ENCODE data around the gene LSM11.

LSM11 gene

DNA sequence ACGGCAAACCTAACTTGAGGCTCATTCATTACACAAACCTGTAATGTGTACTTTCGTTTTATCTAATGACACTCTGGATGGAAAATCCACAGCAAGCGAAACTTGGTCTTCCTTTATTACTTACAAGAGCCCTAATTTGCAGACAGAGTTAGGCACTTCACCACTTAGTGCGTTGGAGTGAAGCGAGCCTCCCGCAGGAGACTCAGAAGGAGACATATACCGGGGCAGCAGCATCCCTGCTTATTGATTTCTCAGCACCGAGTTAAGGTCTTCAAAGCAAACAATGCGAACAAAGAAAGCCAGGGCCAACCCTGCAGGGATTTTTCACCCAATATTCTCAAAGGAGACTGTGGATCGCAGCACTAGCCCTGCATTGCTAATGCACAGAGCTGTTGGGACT lies 28.6 kb downstream of the LSM11 start:
- Histone ChIP-seq H3K36me3 (ENCODE audit: control insufficient read depth, insufficient read depth, low read length) (no peaks in the 10 kb centered on the region), H3K4me3 (ENCODE audit: extremely low read depth, insufficient read depth, low read length, poor library complexity, severe bottlenecking) (no peak overlapping the region), H3K27ac (ENCODE audit: low read depth, low read length, severe bottlenecking) (no peak overlapping the region), H3K9me3 (ENCODE audit: control insufficient read depth, low read length) (no peaks in the 10 kb centered on the region), H3K4me1 (ENCODE audit: control insufficient read depth, insufficient read depth, low read length, poor library complexity, severe bottlenecking) (no peaks in the 10 kb centered on the region)
- 80 to 86% methylated on average over 9 to 10 of the region's 10 CpGs for WGBS, 2 experiments (ENCODE audit: insufficient coverage in 2 of 2)

- WGBS, 2 experiments (ENCODE audit: insufficient coverage in 2 of 2): 70 to 93% methylated on average over 2 to 7 of the region's 8 CpGs
- Histone ChIP-seq H3K4me3 (ENCODE audit: extremely low read depth, insufficient read depth, low read length, poor library complexity, severe bottlenecking) (no peak overlapping the region), H3K9me3 (ENCODE audit: control insufficient read depth, low read length) (no peaks in the 10 kb centered on the region), H3K36me3 (ENCODE audit: control insufficient read depth, insufficient read depth, low read length) (no peaks in the 10 kb centered on the region), H3K4me1 (ENCODE audit: control insufficient read depth, insufficient read depth, low read length, poor library complexity, severe bottlenecking) (no peaks in the 10 kb centered on the region), H3K27ac (ENCODE audit: low read depth, low read length, severe bottlenecking) (no peak overlapping the region)
Observed at GRCh38 chr5:157778121-157778805, 34.8 kb downstream of the LSM11 start.

- Histone ChIP-seq H3K4me3 (ENCODE audit: extremely low read depth, insufficient read depth, low read length, poor library complexity, severe bottlenecking) (no peak overlapping the region), H3K4me1 (ENCODE audit: control insufficient read depth, insufficient read depth, low read length, poor library complexity, severe bottlenecking) (no peaks in the 10 kb centered on the region), H3K36me3 (ENCODE audit: control insufficient read depth, insufficient read depth, low read length) (no peaks in the 10 kb centered on the region), H3K9me3 (ENCODE audit: control insufficient read depth, low read length) (no peaks in the 10 kb centered on the region), H3K27ac (ENCODE audit: low read depth, low read length, severe bottlenecking) (no peak overlapping the region)
- WGBS, 2 experiments (ENCODE audit: insufficient coverage in 2 of 2): 80 to 86% methylated on average over 2 to 4 of the region's 6 CpGs
Observed at GRCh38 chr5:157779221-157779620, 35.7 kb downstream of the LSM11 start.

- peaks cover 34% of the 10 kb centered on the region for H3K36me3 ChIP-seq (ENCODE audit: control insufficient read depth, insufficient read depth, low read length)
- no peak overlapping the region for H3K4me3 ChIP-seq (ENCODE audit: extremely low read depth, insufficient read depth, low read length, poor library complexity, severe bottlenecking)
- no peaks in the 10 kb centered on the region for H3K4me1 ChIP-seq (ENCODE audit: control insufficient read depth, insufficient read depth, low read length, poor library complexity, severe bottlenecking)
- WGBS, 2 experiments (ENCODE audit: insufficient coverage in 2 of 2): 100% methylated on average over 1 of the region's 3 CpGs
- H3K27ac ChIP-seq (ENCODE audit: low read depth, low read length, severe bottlenecking): no peak overlapping the region
- no peaks in the 10 kb centered on the region for H3K9me3 ChIP-seq (ENCODE audit: control insufficient read depth, low read length)
Observed at GRCh38 chr5:157785801-157786200, 42.3 kb downstream of the LSM11 start.

GRCh38 chr5:157793301-157793700 lies 49.8 kb downstream of the LSM11 start:
- no peak overlapping the region for H3K4me3 ChIP-seq (ENCODE audit: extremely low read depth, insufficient read depth, low read length, poor library complexity, severe bottlenecking)
- no CpG with 5 or more reads among the region's 4 CpGs for WGBS, 2 experiments (ENCODE audit: insufficient coverage in 2 of 2)
- H3K36me3 ChIP-seq (ENCODE audit: control insufficient read depth, insufficient read depth, low read length): peaks cover 48% of the 10 kb centered on the region
- H3K27ac ChIP-seq (ENCODE audit: low read depth, low read length, severe bottlenecking): no peak overlapping the region
- H3K4me1 ChIP-seq (ENCODE audit: control insufficient read depth, insufficient read depth, low read length, poor library complexity, severe bottlenecking): no peaks in the 10 kb centered on the region
- H3K9me3 ChIP-seq (ENCODE audit: control insufficient read depth, low read length): no peaks in the 10 kb centered on the region

DNA sequence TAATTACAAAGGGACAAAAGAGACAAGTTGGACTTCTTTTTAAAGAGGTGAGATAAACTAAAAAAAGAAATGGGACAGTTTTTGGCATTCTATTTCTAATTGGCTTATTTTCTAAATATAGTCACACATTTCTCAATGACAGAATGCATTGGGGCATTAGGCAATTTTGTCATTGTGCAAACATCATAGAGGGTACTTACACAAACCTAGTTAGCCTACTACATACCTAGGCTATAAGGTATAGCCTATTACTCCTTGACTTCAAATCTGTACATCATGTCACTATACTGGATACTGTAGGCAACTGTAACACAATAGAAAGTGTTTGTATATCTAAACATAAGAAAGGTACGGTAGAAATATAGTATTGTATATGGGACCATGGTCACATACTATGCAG lies 56.1 kb downstream of the LSM11 start:
- no CpG with 5 or more reads among the region's 1 CpG for WGBS, 2 experiments (ENCODE audit: insufficient coverage in 2 of 2)
- Histone ChIP-seq H3K36me3 (ENCODE audit: control insufficient read depth, insufficient read depth, low read length) (peaks cover 30% of the 10 kb centered on the region), H3K4me1 (ENCODE audit: control insufficient read depth, insufficient read depth, low read length, poor library complexity, severe bottlenecking) (no peaks in the 10 kb centered on the region), H3K4me3 (ENCODE audit: extremely low read depth, insufficient read depth, low read length, poor library complexity, severe bottlenecking) (no peak overlapping the region), H3K27ac (ENCODE audit: low read depth, low read length, severe bottlenecking) (no peak overlapping the region), H3K9me3 (ENCODE audit: control insufficient read depth, low read length) (no peaks in the 10 kb centered on the region)

DNA sequence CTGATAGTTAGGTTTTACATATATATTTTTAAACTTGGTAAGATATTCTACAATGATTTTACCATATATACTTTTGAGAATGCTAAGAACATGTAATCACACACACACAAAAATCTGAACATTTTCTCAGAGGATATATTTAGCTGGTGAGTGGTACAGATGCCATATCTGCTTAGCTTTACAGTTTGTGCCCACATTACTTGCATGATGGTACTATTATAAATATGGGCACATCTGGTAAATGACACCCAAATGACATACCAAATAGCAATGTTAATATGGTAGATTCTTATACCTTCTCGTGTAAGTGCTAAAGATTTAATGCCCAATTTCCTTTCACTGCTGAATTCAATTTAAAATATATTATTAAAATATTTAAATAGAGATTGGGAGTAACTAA lies 56.6 kb downstream of the LSM11 start:
- H3K27ac ChIP-seq (ENCODE audit: low read depth, low read length, severe bottlenecking): no peak overlapping the region
- no peaks in the 10 kb centered on the region for H3K4me1 ChIP-seq (ENCODE audit: control insufficient read depth, insufficient read depth, low read length, poor library complexity, severe bottlenecking)
- H3K9me3 ChIP-seq (ENCODE audit: control insufficient read depth, low read length): no peaks in the 10 kb centered on the region
- no peak overlapping the region for H3K4me3 ChIP-seq (ENCODE audit: extremely low read depth, insufficient read depth, low read length, poor library complexity, severe bottlenecking)
- WGBS, 2 experiments (ENCODE audit: insufficient coverage in 2 of 2): no CpG with 5 or more reads among the region's 1 CpG
- peaks cover 32% of the 10 kb centered on the region for H3K36me3 ChIP-seq (ENCODE audit: control insufficient read depth, insufficient read depth, low read length)

DNA sequence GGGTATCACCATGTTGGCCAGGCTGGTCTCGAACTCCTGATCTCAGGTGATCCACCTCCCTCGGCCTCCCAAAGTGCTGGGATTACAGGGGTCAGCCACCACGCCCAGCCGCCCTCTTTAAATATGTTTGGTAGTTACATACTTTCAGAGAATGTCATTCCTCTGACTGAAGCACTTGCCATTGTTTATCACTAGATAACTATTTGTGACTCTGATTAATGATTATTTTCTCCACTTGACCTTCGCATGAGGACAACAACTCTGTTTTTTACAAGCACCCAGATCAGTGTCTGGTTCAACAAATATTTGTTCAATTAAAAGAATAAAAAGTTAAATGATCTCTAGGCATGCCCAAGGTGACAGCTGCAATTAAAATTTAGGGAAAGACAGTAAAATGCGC lies 59.2 kb downstream of the LSM11 start:
- H3K4me1 ChIP-seq (ENCODE audit: control insufficient read depth, insufficient read depth, low read length, poor library complexity, severe bottlenecking): no peaks in the 10 kb centered on the region
- no peak overlapping the region for H3K27ac ChIP-seq (ENCODE audit: low read depth, low read length, severe bottlenecking)
- H3K4me3 ChIP-seq (ENCODE audit: extremely low read depth, insufficient read depth, low read length, poor library complexity, severe bottlenecking): no peak overlapping the region
- peaks cover 34% of the 10 kb centered on the region for H3K36me3 ChIP-seq (ENCODE audit: control insufficient read depth, insufficient read depth, low read length)
- 88% methylated on average over 4 of the region's 6 CpGs; no CpG with 5 or more reads in 1 of the 2 experiments for WGBS, 2 experiments (ENCODE audit: insufficient coverage in 2 of 2)
- H3K9me3 ChIP-seq (ENCODE audit: control insufficient read depth, low read length): no peaks in the 10 kb centered on the region

- Histone ChIP-seq H3K4me3 (ENCODE audit: extremely low read depth, insufficient read depth, low read length, poor library complexity, severe bottlenecking) (no peak overlapping the region), H3K36me3 (ENCODE audit: control insufficient read depth, insufficient read depth, low read length) (peaks cover 71% of the 10 kb centered on the region), H3K4me1 (ENCODE audit: control insufficient read depth, insufficient read depth, low read length, poor library complexity, severe bottlenecking) (no peaks in the 10 kb centered on the region), H3K27ac (ENCODE audit: low read depth, low read length, severe bottlenecking) (no peak overlapping the region), H3K9me3 (ENCODE audit: control insufficient read depth, low read length) (no peaks in the 10 kb centered on the region)
- no CpG with 5 or more reads among the region's 2 CpGs for WGBS, 2 experiments (ENCODE audit: insufficient coverage in 2 of 2)
Observed at GRCh38 chr5:157808043-157808442, 64.5 kb downstream of the LSM11 start.

Data from mesodermal cell (in vitro differentiated cells).